ENCODE measurements around the gene EML4. TPM values are rescaled to one million over a fixed set of nuclear protein-coding genes. Genes with fewer than 3 reads are reported as not detected.

The EML4 gene, protein sequence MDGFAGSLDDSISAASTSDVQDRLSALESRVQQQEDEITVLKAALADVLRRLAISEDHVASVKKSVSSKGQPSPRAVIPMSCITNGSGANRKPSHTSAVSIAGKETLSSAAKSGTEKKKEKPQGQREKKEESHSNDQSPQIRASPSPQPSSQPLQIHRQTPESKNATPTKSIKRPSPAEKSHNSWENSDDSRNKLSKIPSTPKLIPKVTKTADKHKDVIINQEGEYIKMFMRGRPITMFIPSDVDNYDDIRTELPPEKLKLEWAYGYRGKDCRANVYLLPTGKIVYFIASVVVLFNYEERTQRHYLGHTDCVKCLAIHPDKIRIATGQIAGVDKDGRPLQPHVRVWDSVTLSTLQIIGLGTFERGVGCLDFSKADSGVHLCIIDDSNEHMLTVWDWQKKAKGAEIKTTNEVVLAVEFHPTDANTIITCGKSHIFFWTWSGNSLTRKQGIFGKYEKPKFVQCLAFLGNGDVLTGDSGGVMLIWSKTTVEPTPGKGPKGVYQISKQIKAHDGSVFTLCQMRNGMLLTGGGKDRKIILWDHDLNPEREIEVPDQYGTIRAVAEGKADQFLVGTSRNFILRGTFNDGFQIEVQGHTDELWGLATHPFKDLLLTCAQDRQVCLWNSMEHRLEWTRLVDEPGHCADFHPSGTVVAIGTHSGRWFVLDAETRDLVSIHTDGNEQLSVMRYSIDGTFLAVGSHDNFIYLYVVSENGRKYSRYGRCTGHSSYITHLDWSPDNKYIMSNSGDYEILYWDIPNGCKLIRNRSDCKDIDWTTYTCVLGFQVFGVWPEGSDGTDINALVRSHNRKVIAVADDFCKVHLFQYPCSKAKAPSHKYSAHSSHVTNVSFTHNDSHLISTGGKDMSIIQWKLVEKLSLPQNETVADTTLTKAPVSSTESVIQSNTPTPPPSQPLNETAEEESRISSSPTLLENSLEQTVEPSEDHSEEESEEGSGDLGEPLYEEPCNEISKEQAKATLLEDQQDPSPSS
- 10 to 100 TPM; 32.1 to 64.0 (median 55.6) TPM for total RNA-seq
- polyA plus RNA-seq, result 10 to 100 TPM; 29.9 to 37.5 (median 35.9) TPM
- long read RNA-seq, donor 1, transcript EML4-205 (4 exons, 962 nt), result major isoform, 6 of 740 reads
- long read RNA-seq, donor 1, partial matches to known transcripts, result 705 of 740 reads
- long read RNA-seq, donor 1, other reads (novel, unspliced or antisense), result 29 of 740 reads
- long read RNA-seq, donor 2, full-length matches to known transcripts, result 3 of 3 reads
- long read RNA-seq, donor 2, partial matches to known transcripts, result 0 of 3 reads
- long read RNA-seq, donor 2, other reads (novel, unspliced or antisense), result 0 of 3 reads
- long read RNA-seq, donor 3, full-length matches to known transcripts, result 6 of 12 reads
- long read RNA-seq, donor 3, partial matches to known transcripts, result 6 of 12 reads
- long read RNA-seq, donor 3, other reads (novel, unspliced or antisense), result 0 of 12 reads
- long read RNA-seq, donor 4, full-length matches to known transcripts, result 1 of 18 reads
- long read RNA-seq, donor 4, partial matches to known transcripts, result 12 of 18 reads
- long read RNA-seq, donor 4, other reads (novel, unspliced or antisense), result 5 of 18 reads
- long read RNA-seq, donor 5, full-length matches to known transcripts, result 32 of 48 reads
- long read RNA-seq, donor 5, partial matches to known transcripts, result 7 of 48 reads
- long read RNA-seq, donor 5, other reads (novel, unspliced or antisense), result 9 of 48 reads
- long read RNA-seq, donor 6, full-length matches to known transcripts, result 4 of 30 reads
- long read RNA-seq, donor 6, partial matches to known transcripts, result 23 of 30 reads
- long read RNA-seq, donor 6, other reads (novel, unspliced or antisense), result 3 of 30 reads
- long read RNA-seq, donor 7, full-length matches to known transcripts, result 7 of 226 reads
- long read RNA-seq, donor 7, partial matches to known transcripts, result 76 of 226 reads
- long read RNA-seq, donor 7, other reads (novel, unspliced or antisense), result 143 of 226 reads
- long read RNA-seq, donor 8, full-length matches to known transcripts, result 10 of 10 reads
- long read RNA-seq, donor 8, partial matches to known transcripts, result 0 of 10 reads
- long read RNA-seq, donor 8, other reads (novel, unspliced or antisense), result 0 of 10 reads
- long read RNA-seq, donor 9, full-length matches to known transcripts, result 6 of 385 reads
- long read RNA-seq, donor 9, partial matches to known transcripts, result 50 of 385 reads
- long read RNA-seq, donor 9, other reads (novel, unspliced or antisense), result 329 of 385 reads
- long read RNA-seq, donor 10, full-length matches to known transcripts, result 8 of 8 reads
- long read RNA-seq, donor 10, partial matches to known transcripts, result 0 of 8 reads
- long read RNA-seq, donor 10, other reads (novel, unspliced or antisense), result 0 of 8 reads

DNA sequence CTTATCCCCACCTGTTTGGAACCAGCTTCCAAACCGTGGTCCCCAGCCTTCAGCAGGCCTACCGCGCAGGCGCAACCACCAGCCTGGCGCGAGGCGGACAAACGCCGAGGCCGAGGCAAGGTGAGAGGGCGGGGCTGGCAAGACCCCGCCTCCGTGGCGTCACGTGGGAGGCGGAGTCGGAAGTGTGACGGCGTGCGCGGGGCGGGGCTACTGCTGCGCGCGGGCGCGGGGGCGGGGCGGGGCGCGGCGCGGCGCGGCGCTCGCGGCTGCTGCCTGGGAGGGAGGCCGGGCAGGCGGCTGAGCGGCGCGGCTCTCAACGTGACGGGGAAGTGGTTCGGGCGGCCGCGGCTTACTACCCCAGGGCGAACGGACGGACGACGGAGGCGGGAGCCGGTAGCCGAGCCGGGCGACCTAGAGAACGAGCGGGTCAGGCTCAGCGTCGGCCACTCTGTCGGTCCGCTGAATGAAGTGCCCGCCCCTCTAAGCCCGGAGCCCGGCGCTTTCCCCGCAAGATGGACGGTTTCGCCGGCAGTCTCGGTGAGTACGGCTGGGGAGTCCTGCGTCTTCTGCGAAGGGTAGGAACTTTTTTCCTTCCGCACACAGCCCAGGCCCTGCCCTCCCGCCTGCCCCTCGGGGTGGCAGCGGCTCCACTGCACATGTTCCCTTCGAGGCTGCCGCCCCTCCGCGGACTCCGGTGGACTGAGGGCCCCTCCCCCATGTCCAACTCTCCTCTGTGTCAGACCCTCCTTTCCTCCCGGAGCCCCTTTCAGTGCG is at the start of gene EML4:
Gene EML4 (plus strand): TSS at position 254 of the 774 bp plus-strand sequence. CDS start 259 bp downstream, at position 513.
- Histone ChIP-seq H3K36me3 (replicated peaks in 1 of 2) (no peaks in the 10 kb centered on the region), H3K4me3 (peak within 1 kb of the TSS; percentile 6 to 98 (median 75)), H3K27me3 (no peaks in the 10 kb centered on the region), H3K27ac (peak within 1 kb of the TSS; percentile 55 to 99 (median 90)), H3K9me3 (replicated peaks in 1 of 3) (no peaks in the 10 kb centered on the region), H3K4me1 (replicated peaks in 1 of 2) (peaks cover 25 to 29% of the 10 kb centered on the region in 2 donors)
- DNase-seq, result peak; percentile 89 to 97 (median 95)
- WGBS, 4 donors, result 0 to 1% (median 1%) methylated on average over 12 to 88 of the region's 88 CpGs
- TF ChIP-seq POLR2A (IDR thresholded peaks at IDR 0.05), result peak; percentile 81 to 92
- TF ChIP-seq, protein P1, sequence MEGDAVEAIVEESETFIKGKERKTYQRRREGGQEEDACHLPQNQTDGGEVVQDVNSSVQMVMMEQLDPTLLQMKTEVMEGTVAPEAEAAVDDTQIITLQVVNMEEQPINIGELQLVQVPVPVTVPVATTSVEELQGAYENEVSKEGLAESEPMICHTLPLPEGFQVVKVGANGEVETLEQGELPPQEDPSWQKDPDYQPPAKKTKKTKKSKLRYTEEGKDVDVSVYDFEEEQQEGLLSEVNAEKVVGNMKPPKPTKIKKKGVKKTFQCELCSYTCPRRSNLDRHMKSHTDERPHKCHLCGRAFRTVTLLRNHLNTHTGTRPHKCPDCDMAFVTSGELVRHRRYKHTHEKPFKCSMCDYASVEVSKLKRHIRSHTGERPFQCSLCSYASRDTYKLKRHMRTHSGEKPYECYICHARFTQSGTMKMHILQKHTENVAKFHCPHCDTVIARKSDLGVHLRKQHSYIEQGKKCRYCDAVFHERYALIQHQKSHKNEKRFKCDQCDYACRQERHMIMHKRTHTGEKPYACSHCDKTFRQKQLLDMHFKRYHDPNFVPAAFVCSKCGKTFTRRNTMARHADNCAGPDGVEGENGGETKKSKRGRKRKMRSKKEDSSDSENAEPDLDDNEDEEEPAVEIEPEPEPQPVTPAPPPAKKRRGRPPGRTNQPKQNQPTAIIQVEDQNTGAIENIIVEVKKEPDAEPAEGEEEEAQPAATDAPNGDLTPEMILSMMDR (IDR thresholded peaks at IDR 0.05), result no peak
- intact Hi-C loops (cut with DNase I), result no loop called here

DNA sequence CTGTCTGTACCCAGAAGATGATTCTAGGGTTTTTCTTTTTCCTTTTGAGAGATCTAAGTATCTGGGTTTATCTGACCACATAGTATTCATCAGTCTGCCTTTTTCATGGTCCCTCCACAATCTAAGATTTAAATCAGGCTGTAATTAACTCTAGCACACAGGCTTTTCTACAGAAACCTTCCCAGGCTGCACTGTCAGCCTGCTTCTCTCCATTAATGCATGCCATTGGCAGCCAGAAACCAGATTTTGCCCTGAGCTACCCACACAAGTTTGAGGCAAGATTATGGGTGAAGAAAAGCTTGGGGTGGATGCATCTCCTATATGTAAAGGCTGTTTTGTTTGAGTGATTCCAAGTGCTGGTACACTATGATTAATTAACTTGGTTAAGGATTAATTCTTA is 45.7 kb upstream of the EML4 start:
- intact Hi-C loops (cut with DNase I), result no loop called here
- DNase-seq, result no peak
- Histone ChIP-seq H3K36me3 (replicated peaks in 1 of 2) (no peaks in the 10 kb centered on the region), H3K9me3 (replicated peaks in 1 of 3) (peaks cover 0 to 4% (median 0%) of the 10 kb centered on the region in 3 donors), H3K27ac (no peak overlapping the region), H3K27me3 (no peaks in the 10 kb centered on the region), H3K4me1 (replicated peaks in 1 of 2) (peaks cover 3 to 18% of the 10 kb centered on the region in 2 donors), H3K4me3 (no peak overlapping the region)
- TF ChIP-seq, protein P1 (IDR thresholded peaks at IDR 0.05), result no peak
- no peak for TF ChIP-seq POLR2A (IDR thresholded peaks at IDR 0.05)

Data from adrenal gland (tissue), 19 donors.